ENCODE data around the gene NUP85.

The NUP85 gene

DNA sequence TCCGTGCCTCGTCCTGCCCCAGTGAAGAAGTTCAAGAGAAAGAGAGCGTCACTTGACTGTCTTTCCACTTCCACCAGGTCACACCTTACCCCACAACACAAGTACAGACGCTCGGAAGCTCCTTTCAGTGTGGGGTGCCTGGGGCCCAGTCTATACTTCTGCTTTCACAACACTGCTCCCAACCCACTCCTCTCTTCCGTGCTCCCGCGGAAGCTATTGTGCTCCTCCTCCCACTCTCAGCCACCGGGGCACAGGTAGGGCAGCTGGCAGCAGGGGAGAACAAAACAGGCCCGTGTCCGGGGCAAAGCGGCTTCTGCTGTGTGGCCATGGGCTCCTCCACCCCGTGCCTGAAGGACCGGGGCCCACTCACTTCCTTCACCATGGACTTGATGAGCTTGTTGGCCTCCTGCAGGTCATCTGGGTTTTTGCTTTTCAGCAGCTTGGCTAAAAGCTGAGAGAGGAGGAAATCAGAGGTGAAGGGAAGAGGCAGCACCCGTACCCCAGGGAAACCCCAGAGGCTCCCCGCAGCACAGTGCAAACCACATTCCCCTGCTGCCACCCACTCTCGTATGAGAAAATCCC, 37.1 kb downstream of the NUP85 start:
- Histone ChIP-seq H3K14ac (ENCODE audit: low read length in 2 of 2) (no peak overlapping the region), H3K18ac (ENCODE audit: low read depth in 1 of 2, low read length in 2 of 2) (no peak overlapping the region), H4K8ac (ENCODE audit: low read length) (no peak overlapping the region), H3K9ac (ENCODE audit: low read length) (peak overlapping the region; percentile 2), H2BK15ac (ENCODE audit: low read depth, poor library complexity, severe bottlenecking) (no peak overlapping the region), H3K27ac (ENCODE audit: low read length, poor library complexity, severe bottlenecking) (no peak overlapping the region), H3K9me3 (ENCODE audit: control insufficient read depth, low read length) (no peaks in the 10 kb centered on the region), H3K79me1 (replicated peaks; ENCODE audit: low read length, poor library complexity, severe bottlenecking) (peaks cover 28% of the 10 kb centered on the region), H3K4me1 (ENCODE audit: control insufficient read depth, insufficient read depth, low read depth, low read length) (no peaks in the 10 kb centered on the region), H2BK5ac (ENCODE audit: low read depth, low read length, poor library complexity, severe bottlenecking) (no peak overlapping the region), H3K4me3 (ENCODE audit: insufficient read depth in 1 of 2, low read depth in 1 of 2, low read length in 2 of 2) (no peak overlapping the region), H3K36me3 (ENCODE audit: control insufficient read depth in 1 of 2, insufficient read depth in 2 of 2, low read depth in 1 of 2, low read length in 2 of 2) (peaks cover 89 to 91% of the 10 kb centered on the region in 2 experiments), H3K23ac (ENCODE audit: low read length in 2 of 2) (no peak overlapping the region), H2AK5ac (ENCODE audit: low read length, severe bottlenecking) (no peak overlapping the region), H2AFZ (ENCODE audit: low read depth, low read length) (no peak overlapping the region), H2BK120ac (ENCODE audit: low read depth, low read length) (no peak overlapping the region), H3K4me2 (ENCODE audit: low read length, poor library complexity, severe bottlenecking) (no peak overlapping the region), H2BK12ac (ENCODE audit: low read length in 2 of 2) (no peak overlapping the region), H3K27me3 (ENCODE audit: control insufficient read depth in 1 of 2, insufficient read depth in 1 of 2, low read length in 2 of 2) (no peaks in the 10 kb centered on the region), H4K91ac (ENCODE audit: low read length) (no peak overlapping the region), H3K4ac (ENCODE audit: low read depth in 1 of 2, low read length in 2 of 2) (no peak overlapping the region)
- no peak for DNase-seq
- WGBS: 93% methylated on average over 12 of the region's 17 CpGs

DNA sequence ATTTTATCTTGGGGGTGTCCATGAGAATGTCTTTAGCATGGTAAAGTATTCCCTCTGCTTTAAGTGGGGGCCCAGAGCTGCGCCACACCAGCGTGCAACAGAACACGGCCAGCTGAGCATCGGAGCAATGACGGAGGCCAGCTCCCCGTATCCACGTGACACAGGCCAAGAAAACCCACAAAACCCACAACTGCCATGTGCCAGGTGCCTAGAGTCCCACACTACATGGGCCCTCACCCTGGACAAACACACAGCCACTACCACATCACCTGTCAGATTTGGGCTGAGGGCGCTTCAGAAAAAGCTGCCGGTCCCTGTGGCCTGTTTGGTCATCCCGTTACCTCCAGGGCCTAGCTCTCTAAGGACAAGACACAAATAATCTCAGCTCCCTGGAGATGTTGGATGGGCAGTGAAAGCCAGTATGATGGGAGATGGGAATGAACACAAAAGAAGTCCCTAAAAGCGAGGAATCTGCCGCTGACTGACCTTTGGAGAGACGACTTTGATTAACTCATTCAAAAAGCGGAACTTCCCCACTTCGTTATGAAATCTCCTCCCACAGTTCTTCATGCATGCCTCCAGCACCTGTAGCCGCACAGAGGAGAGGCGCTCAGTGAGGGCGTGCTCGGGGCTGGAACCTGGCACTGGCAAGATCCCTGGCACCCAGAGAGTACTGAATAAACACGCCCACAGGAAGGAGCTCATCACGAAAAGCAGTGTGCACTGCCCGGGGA, 38.8 kb downstream of the NUP85 start:
- no peak overlapping the region for H3K9ac ChIP-seq (ENCODE audit: low read length)
- no peak overlapping the region for H3K4ac ChIP-seq (ENCODE audit: low read depth in 1 of 2, low read length in 2 of 2)
- H4K91ac ChIP-seq (ENCODE audit: low read length): no peak overlapping the region
- peaks cover 30% of the 10 kb centered on the region for H3K79me1 ChIP-seq (replicated peaks; ENCODE audit: low read length, poor library complexity, severe bottlenecking)
- H3K23ac ChIP-seq (ENCODE audit: low read length in 2 of 2): no peak overlapping the region
- H3K27me3 ChIP-seq (ENCODE audit: control insufficient read depth in 1 of 2, insufficient read depth in 1 of 2, low read length in 2 of 2): no peaks in the 10 kb centered on the region
- H2AK5ac ChIP-seq (ENCODE audit: low read length, severe bottlenecking): no peak overlapping the region
- peaks cover 1% of the 10 kb centered on the region for H3K4me1 ChIP-seq (ENCODE audit: control insufficient read depth, insufficient read depth, low read depth, low read length)
- H2AFZ ChIP-seq (ENCODE audit: low read depth, low read length): no peak overlapping the region
- H4K8ac ChIP-seq (ENCODE audit: low read length): no peak overlapping the region
- no peak for DNase-seq
- no peak overlapping the region for H3K27ac ChIP-seq (ENCODE audit: low read length, poor library complexity, severe bottlenecking)
- no peak overlapping the region for H3K14ac ChIP-seq (ENCODE audit: low read length in 2 of 2)
- H3K9me3 ChIP-seq (ENCODE audit: control insufficient read depth, low read length): no peaks in the 10 kb centered on the region
- H3K4me3 ChIP-seq (ENCODE audit: insufficient read depth in 1 of 2, low read depth in 1 of 2, low read length in 2 of 2): no peak overlapping the region
- no peak overlapping the region for H3K18ac ChIP-seq (ENCODE audit: low read depth in 1 of 2, low read length in 2 of 2)
- 95% methylated on average over 21 of the region's 22 CpGs for WGBS
- H3K36me3 ChIP-seq (ENCODE audit: control insufficient read depth in 1 of 2, insufficient read depth in 2 of 2, low read depth in 1 of 2, low read length in 2 of 2): peaks cover 72 to 77% of the 10 kb centered on the region in 2 experiments
- no peak overlapping the region for H2BK12ac ChIP-seq (ENCODE audit: low read length in 2 of 2)
- H2BK5ac ChIP-seq (ENCODE audit: low read depth, low read length, poor library complexity, severe bottlenecking): no peak overlapping the region
- no peak overlapping the region for H2BK15ac ChIP-seq (ENCODE audit: low read depth, poor library complexity, severe bottlenecking)
- H3K4me2 ChIP-seq (ENCODE audit: low read length, poor library complexity, severe bottlenecking): no peak overlapping the region
- H2BK120ac ChIP-seq (ENCODE audit: low read depth, low read length): no peak overlapping the region

DNA sequence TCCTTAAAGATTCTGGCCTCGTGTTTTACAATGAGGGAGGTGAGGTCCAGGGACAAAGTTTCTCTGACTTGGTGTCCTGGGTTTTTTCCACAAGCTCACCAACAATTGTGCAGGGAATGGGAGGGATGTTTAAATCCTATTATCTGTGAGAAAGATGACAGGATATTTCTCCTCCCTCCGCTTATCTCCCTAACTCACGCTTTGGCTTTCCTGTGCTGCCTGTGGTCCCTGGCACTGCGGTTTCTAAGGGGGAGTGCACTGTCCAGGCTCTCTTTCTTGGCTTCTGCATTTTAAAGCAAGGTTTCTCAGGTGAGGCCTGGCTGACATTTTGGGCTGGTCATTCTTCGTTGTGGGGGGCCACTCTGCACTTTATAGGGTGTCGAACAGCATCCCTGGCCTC, 39.5 kb downstream of the NUP85 start:
- Histone ChIP-seq H3K9me3 (ENCODE audit: control insufficient read depth, low read length) (no peaks in the 10 kb centered on the region), H4K8ac (ENCODE audit: low read length) (no peak overlapping the region), H2BK5ac (ENCODE audit: low read depth, low read length, poor library complexity, severe bottlenecking) (no peak overlapping the region), H3K36me3 (ENCODE audit: control insufficient read depth in 1 of 2, insufficient read depth in 2 of 2, low read depth in 1 of 2, low read length in 2 of 2) (peaks cover 65 to 71% of the 10 kb centered on the region in 2 experiments), H2BK15ac (ENCODE audit: low read depth, poor library complexity, severe bottlenecking) (no peak overlapping the region), H3K4me3 (ENCODE audit: insufficient read depth in 1 of 2, low read depth in 1 of 2, low read length in 2 of 2) (no peak overlapping the region), H2BK120ac (ENCODE audit: low read depth, low read length) (no peak overlapping the region), H3K79me1 (replicated peaks; ENCODE audit: low read length, poor library complexity, severe bottlenecking) (peaks cover 35% of the 10 kb centered on the region), H3K23ac (ENCODE audit: low read length in 2 of 2) (no peak overlapping the region), H4K91ac (ENCODE audit: low read length) (no peak overlapping the region), H3K9ac (ENCODE audit: low read length) (no peak overlapping the region), H3K14ac (ENCODE audit: low read length in 2 of 2) (no peak overlapping the region), H3K27me3 (ENCODE audit: control insufficient read depth in 1 of 2, insufficient read depth in 1 of 2, low read length in 2 of 2) (no peaks in the 10 kb centered on the region), H2AFZ (ENCODE audit: low read depth, low read length) (no peak overlapping the region), H3K18ac (ENCODE audit: low read depth in 1 of 2, low read length in 2 of 2) (no peak overlapping the region), H3K4me1 (ENCODE audit: control insufficient read depth, insufficient read depth, low read depth, low read length) (peaks cover 3% of the 10 kb centered on the region), H2BK12ac (ENCODE audit: low read length in 2 of 2) (no peak overlapping the region), H2AK5ac (ENCODE audit: low read length, severe bottlenecking) (no peak overlapping the region), H3K4ac (ENCODE audit: low read depth in 1 of 2, low read length in 2 of 2) (no peak overlapping the region), H3K4me2 (ENCODE audit: low read length, poor library complexity, severe bottlenecking) (no peak overlapping the region), H3K27ac (ENCODE audit: low read length, poor library complexity, severe bottlenecking) (no peak overlapping the region)
- 97% methylated on average over 6 of the region's 6 CpGs for WGBS
- no peak for DNase-seq

DNA sequence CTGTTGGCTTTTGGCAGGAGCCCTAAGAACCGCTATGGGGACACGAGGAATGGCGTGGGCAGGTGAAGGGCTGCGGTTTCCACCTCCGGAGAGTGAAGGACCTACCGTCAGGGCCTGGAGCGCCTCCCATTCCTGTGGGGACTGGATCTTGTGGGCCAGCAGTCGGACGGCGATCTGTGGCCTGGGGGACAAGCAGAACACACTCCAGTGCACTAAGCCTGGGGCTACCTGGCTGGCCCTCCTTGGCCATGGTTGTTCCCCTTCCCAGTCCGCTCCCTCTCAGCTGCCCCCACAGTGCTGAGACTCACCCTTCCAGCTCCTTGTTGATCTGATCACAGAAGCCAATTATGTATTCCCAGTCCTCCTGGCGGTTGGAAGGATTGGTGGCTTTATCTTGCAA, 40.9 kb downstream of the NUP85 start:
- Histone ChIP-seq H3K27me3 (ENCODE audit: control insufficient read depth in 1 of 2, insufficient read depth in 1 of 2, low read length in 2 of 2) (no peaks in the 10 kb centered on the region), H3K18ac (ENCODE audit: low read depth in 1 of 2, low read length in 2 of 2) (no peak overlapping the region), H2BK120ac (ENCODE audit: low read depth, low read length) (no peak overlapping the region), H2BK5ac (ENCODE audit: low read depth, low read length, poor library complexity, severe bottlenecking) (no peak overlapping the region), H3K4me3 (ENCODE audit: insufficient read depth in 1 of 2, low read depth in 1 of 2, low read length in 2 of 2) (no peak overlapping the region), H3K23ac (ENCODE audit: low read length in 2 of 2) (no peak overlapping the region), H2AFZ (ENCODE audit: low read depth, low read length) (no peak overlapping the region), H3K36me3 (ENCODE audit: control insufficient read depth in 1 of 2, insufficient read depth in 2 of 2, low read depth in 1 of 2, low read length in 2 of 2) (peaks cover 51 to 57% of the 10 kb centered on the region in 2 experiments), H3K14ac (ENCODE audit: low read length in 2 of 2) (no peak overlapping the region), H3K9me3 (ENCODE audit: control insufficient read depth, low read length) (no peaks in the 10 kb centered on the region), H3K9ac (ENCODE audit: low read length) (no peak overlapping the region), H2BK15ac (ENCODE audit: low read depth, poor library complexity, severe bottlenecking) (no peak overlapping the region), H4K8ac (ENCODE audit: low read length) (no peak overlapping the region), H3K79me1 (replicated peaks; ENCODE audit: low read length, poor library complexity, severe bottlenecking) (peaks cover 38% of the 10 kb centered on the region), H3K4me1 (ENCODE audit: control insufficient read depth, insufficient read depth, low read depth, low read length) (peaks cover 7% of the 10 kb centered on the region), H3K27ac (ENCODE audit: low read length, poor library complexity, severe bottlenecking) (no peak overlapping the region), H2BK12ac (ENCODE audit: low read length in 2 of 2) (no peak overlapping the region), H3K4ac (ENCODE audit: low read depth in 1 of 2, low read length in 2 of 2) (no peak overlapping the region), H4K91ac (ENCODE audit: low read length) (no peak overlapping the region), H3K4me2 (ENCODE audit: low read length, poor library complexity, severe bottlenecking) (no peak overlapping the region), H2AK5ac (ENCODE audit: low read length, severe bottlenecking) (no peak overlapping the region)
- WGBS: 98% methylated on average over 12 of the region's 12 CpGs
- no peak for DNase-seq

All from mesenchymal stem cell (in vitro differentiated cells and primary cell).